ENCODE data around the gene AKR1C3. TPM values are rescaled to one million over a fixed set of nuclear protein-coding genes. Genes with fewer than 3 reads are reported as not detected.

The AKR1C3 gene
- total RNA-seq, 1 donor from 2014 or later, result 40.5 TPM

Other genes with a start within 250 kb of the AKR1C3 start
- 39.6 TPM for gene AKR1C1, start 131.0 kb upstream of the AKR1C3 start, total RNA-seq
- 29.7 TPM for gene AKR1C2, start 90.6 kb upstream of the AKR1C3 start, total RNA-seq
- not detected for gene AKR1C8, start 90.7 kb downstream of the AKR1C3 start, total RNA-seq
- gene AKR1C4, start 102.4 kb downstream of the AKR1C3 start, total RNA-seq, result not detected

All from Right ventricle myocardium inferior (tissue), 1 donor.